Fibroblast of lung (primary cell): ENCODE data around the gene ENG. TPM values are rescaled to one million over a fixed set of nuclear protein-coding genes. Genes with fewer than 3 reads are reported as not detected.

ENCODE experiments used
- DNase-seq, 2 donors: peaks; one replicate each; pipeline versions ENCODE4 v3.0.0 to v3.0.0-alpha.2; 2010; ENCODE audit warnings: low read depth in 2 of 2
- H2AFZ ChIP-seq: 2 replicates; pipeline ENCODE4 v1.5.1; 2012; ENCODE audit warnings: low read length, control low read depth, inconsistent platforms
- H3K27ac ChIP-seq: 2 replicates; pipeline ENCODE4 v1.5.1; 2011; ENCODE audit warnings: low read length, control low read depth; ENCODE audit not compliant: insufficient read depth
- H3K27me3 ChIP-seq: 2 replicates; pipeline ENCODE4 v1.5.1; 2011; ENCODE audit warnings: mild to moderate bottlenecking, low read length; ENCODE audit not compliant: control insufficient read depth, insufficient read depth
- H3K36me3 ChIP-seq: 2 replicates; pipeline ENCODE4 v1.5.1; 2011; ENCODE audit warnings: low read length; ENCODE audit not compliant: control insufficient read depth, insufficient read depth
- H3K4me1 ChIP-seq: 2 replicates; pipeline ENCODE4 v1.5.1; 2011; ENCODE audit warnings: low read length; ENCODE audit not compliant: control insufficient read depth, insufficient read depth; ENCODE audit errors: extremely low read depth
- H3K4me2 ChIP-seq: 2 replicates; pipeline ENCODE4 v1.5.1; 2011; ENCODE audit warnings: low read length, control low read depth; ENCODE audit not compliant: insufficient read depth; ENCODE audit errors: extremely low read depth
- H3K4me3 ChIP-seq, 4 experiments: fragments of 200-600 bp in 1 of 4; sonication (generic) in 1 of 4; replicated peaks in 1 of 4; 2 replicates each; pipeline ENCODE4 v1.5.1; 2011 to 2016; ENCODE audit warnings: low read length in 4 of 4, low read depth in 3 of 4, mild to moderate bottlenecking in 3 of 4, control low read depth in 2 of 4, inconsistent platforms in 1 of 4, mixed read lengths in 1 of 4; ENCODE audit not compliant: insufficient read depth in 1 of 4; ENCODE audit errors: control extremely low read depth in 1 of 4
- H3K79me2 ChIP-seq: 2 replicates; pipeline ENCODE4 v1.5.1; 2012; ENCODE audit warnings: mild to moderate bottlenecking, low read length, inconsistent platforms; ENCODE audit not compliant: control insufficient read depth, insufficient read depth
- H3K9ac ChIP-seq: 2 replicates; pipeline ENCODE4 v1.5.1; 2011; ENCODE audit warnings: mild to moderate bottlenecking, low read length, control low read depth; ENCODE audit not compliant: insufficient read depth
- H3K9me3 ChIP-seq: 2 replicates; pipeline ENCODE4 v1.5.1; 2012; ENCODE audit warnings: low read depth, low read length; ENCODE audit not compliant: control insufficient read depth, insufficient read depth
- H4K20me1 ChIP-seq: 2 replicates; pipeline ENCODE4 v1.5.1; 2011; ENCODE audit warnings: low read length; ENCODE audit not compliant: control insufficient read depth, insufficient read depth; ENCODE audit errors: extremely low read depth
- EZH2 ChIP-seq: IDR thresholded peaks from 2 replicates; pipeline ENCODE4 v1.5.1; 2012; ENCODE audit warnings: low read length, control low read depth, mild to moderate bottlenecking; ENCODE audit errors: missing control alignments
- polyA plus RNA-seq, 2 donors: library from polyadenylated mRNA; depleted of rRNA in 1 of 2; stranded (reverse) in 1 of 2; unstranded in 1 of 2; fragments of >200 nt; gene quantifications; 2 replicates each; pipeline ENCODE4 v1.2.1, GENCODE V29; 2011 to 2012; ENCODE audit warnings: missing spikeins in 1 of 2
- total RNA-seq: library from RNA; depleted of rRNA; stranded (reverse); fragments of >200 nt; gene quantifications from 2 replicates; pipeline ENCODE4 v1.2.1, GENCODE V29; 2014
- TF ChIP-seq, protein P1 (sequence below), 2 donors: IDR thresholded peaks in 1 of 2; conservative IDR thresholded peaks in 1 of 2; 1 replicate in 1 of 2; 2 replicates in 1 of 2; pipeline ENCODE4 v1.5.1; 2011 to 2012; ENCODE audit warnings: low read length in 2 of 2, control low read depth in 1 of 2, inconsistent platforms in 1 of 2, low read depth in 1 of 2, mild to moderate bottlenecking in 1 of 2

ENG gene
- total and polyA plus RNA-seq, 2 donors (not counting 1 experiment from before 2014, with no cell fraction given): 30.4 to 59.0 TPM

DNA sequence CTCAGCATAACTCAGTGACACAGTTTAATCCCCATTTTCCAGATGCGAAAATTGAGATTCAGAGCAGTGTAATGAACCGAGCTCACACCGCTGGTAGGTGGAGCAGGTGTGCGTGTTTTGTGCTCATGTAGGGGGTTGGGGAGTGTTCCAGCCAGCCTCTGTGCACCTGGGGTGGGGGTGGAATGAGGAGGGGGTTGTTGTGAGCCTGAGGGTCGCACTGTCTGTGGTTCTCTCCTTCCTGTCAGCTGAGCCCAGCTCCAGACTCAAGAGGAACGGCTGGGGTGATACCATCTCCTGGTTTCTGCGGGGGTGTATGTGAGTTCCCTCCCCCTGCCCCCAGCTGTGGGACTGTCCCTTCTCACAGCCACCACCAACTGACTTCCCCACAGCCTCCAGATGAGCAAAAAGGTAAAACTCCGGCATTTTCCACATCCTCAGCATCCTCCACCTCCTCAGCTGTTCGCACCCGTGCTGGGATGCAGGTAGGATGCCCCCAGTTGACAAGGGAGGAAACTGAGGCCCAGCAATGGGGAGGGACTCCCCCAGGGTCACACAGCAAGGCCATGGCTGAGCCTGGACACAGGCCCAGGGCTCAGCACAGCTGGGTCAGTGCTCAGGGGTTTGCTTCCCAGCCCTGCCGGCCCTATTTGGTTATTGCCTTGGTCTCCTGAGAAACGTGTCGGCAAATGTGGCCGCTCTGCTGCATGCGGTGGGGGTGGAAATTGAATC lies 78.1 kb downstream of the ENG start:
- H3K36me3 ChIP-seq: no peaks in the 10 kb centered on the region
- no peak for DNase-seq
- H3K27ac ChIP-seq: no peak overlapping the region
- H4K20me1 ChIP-seq: no peaks in the 10 kb centered on the region
- H3K4me3 ChIP-seq: no peak overlapping the region
- H3K79me2 ChIP-seq: no peaks in the 10 kb centered on the region
- H3K4me2 ChIP-seq: no peak overlapping the region
- TF ChIP-seq EZH2: no peak
- TF ChIP-seq, protein P1, sequence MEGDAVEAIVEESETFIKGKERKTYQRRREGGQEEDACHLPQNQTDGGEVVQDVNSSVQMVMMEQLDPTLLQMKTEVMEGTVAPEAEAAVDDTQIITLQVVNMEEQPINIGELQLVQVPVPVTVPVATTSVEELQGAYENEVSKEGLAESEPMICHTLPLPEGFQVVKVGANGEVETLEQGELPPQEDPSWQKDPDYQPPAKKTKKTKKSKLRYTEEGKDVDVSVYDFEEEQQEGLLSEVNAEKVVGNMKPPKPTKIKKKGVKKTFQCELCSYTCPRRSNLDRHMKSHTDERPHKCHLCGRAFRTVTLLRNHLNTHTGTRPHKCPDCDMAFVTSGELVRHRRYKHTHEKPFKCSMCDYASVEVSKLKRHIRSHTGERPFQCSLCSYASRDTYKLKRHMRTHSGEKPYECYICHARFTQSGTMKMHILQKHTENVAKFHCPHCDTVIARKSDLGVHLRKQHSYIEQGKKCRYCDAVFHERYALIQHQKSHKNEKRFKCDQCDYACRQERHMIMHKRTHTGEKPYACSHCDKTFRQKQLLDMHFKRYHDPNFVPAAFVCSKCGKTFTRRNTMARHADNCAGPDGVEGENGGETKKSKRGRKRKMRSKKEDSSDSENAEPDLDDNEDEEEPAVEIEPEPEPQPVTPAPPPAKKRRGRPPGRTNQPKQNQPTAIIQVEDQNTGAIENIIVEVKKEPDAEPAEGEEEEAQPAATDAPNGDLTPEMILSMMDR (conservative IDR thresholded peaks at IDR 0.05 in 1 of 2, IDR thresholded peaks at IDR 0.05 in 1 of 2; ENCODE audit: low read depth in 1 of 2, low read length in 2 of 2): no peak
- H2AFZ ChIP-seq: no peak overlapping the region
- no peaks in the 10 kb centered on the region for H3K4me1 ChIP-seq
- H3K9me3 ChIP-seq: no peaks in the 10 kb centered on the region
- peaks cover 7% of the 10 kb centered on the region for H3K27me3 ChIP-seq
- H3K9ac ChIP-seq: no peak overlapping the region

DNA sequence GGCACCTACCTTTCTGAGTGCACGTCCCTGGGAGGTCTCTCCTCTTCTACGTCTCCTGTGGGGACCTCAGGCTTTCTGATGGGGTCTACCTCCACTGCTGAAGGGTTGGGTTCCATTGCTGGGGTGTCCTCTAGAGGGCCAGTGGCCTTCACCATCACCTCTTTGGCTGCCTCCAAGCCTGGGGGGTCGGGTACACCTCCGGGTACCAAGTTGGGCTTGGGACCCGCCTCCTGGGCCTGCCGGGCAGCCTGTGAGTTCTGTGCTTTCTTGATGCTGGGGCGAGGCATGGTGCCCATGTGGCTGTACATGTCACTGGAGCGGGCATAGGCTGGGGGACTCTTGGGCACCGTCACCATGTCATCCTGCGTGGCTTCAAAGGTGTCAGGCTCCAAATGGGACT lies 80.5 kb downstream of the ENG start:
- Histone ChIP-seq H3K4me2 (no peak overlapping the region), H3K27ac (no peak overlapping the region), H3K36me3 (no peaks in the 10 kb centered on the region), H3K79me2 (no peaks in the 10 kb centered on the region), H3K9ac (no peak overlapping the region), H2AFZ (no peak overlapping the region), H3K4me1 (peaks cover 2% of the 10 kb centered on the region), H4K20me1 (no peaks in the 10 kb centered on the region), H3K9me3 (no peaks in the 10 kb centered on the region), H3K4me3 (no peak overlapping the region), H3K27me3 (peaks cover 7% of the 10 kb centered on the region)
- TF ChIP-seq, protein P1 (conservative IDR thresholded peaks at IDR 0.05 in 1 of 2, IDR thresholded peaks at IDR 0.05 in 1 of 2; ENCODE audit: low read depth in 1 of 2, low read length in 2 of 2): no peak
- no peak for TF ChIP-seq EZH2
- no peak for DNase-seq

DNA sequence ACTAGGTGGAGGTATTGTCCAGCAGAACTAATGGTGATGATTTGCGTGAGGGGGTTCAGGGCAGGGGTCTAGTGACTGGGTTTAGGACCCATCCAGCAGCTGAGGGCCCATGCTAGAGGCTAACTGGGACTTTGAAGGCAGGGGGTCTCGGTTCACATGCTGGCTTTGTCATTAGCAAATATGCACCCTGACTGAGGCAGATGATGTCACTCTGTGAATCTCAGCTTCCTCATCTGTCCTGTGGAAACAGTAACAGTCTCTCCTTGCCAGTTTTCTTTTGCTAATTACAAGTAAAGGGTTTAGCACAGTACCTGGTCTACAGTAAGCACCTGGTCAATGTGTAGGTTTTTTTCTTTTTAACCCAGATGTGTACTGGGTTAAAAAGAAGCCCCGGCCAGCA lies 81.2 kb downstream of the ENG start:
- TF ChIP-seq EZH2: no peak
- TF ChIP-seq, protein P1 (conservative IDR thresholded peaks at IDR 0.05 in 1 of 2, IDR thresholded peaks at IDR 0.05 in 1 of 2; ENCODE audit: low read depth in 1 of 2, low read length in 2 of 2): no peak
- no peak overlapping the region for H3K4me2 ChIP-seq
- H4K20me1 ChIP-seq: no peaks in the 10 kb centered on the region
- H3K4me1 ChIP-seq: peaks cover 2% of the 10 kb centered on the region
- no peak overlapping the region for H3K27ac ChIP-seq
- no peaks in the 10 kb centered on the region for H3K9me3 ChIP-seq
- no peak for DNase-seq
- H3K4me3 ChIP-seq: no peak overlapping the region
- H3K36me3 ChIP-seq: no peaks in the 10 kb centered on the region
- H3K9ac ChIP-seq: no peak overlapping the region
- no peak overlapping the region for H2AFZ ChIP-seq
- H3K79me2 ChIP-seq: no peaks in the 10 kb centered on the region
- H3K27me3 ChIP-seq: peaks cover 7% of the 10 kb centered on the region
